GM18858 (cell line): ENCODE data around the gene KLHDC1.
A peak's percentile ranks its signal among the peaks of the same experiment; 100 is the strongest.
"Not testable (repeated sequence)": the region's sequence is repeated elsewhere in the genome, so short reads cannot be mapped to it uniquely, and the experiment has no call there.

Source experiments
- ATAC-seq: cut with Tn5 transposase; IDR thresholded peaks from one replicate; pipeline ENCODE4 v1.9.1; 2021; ENCODE audit not compliant: unreplicated experiment

Gene KLHDC1

DNA sequence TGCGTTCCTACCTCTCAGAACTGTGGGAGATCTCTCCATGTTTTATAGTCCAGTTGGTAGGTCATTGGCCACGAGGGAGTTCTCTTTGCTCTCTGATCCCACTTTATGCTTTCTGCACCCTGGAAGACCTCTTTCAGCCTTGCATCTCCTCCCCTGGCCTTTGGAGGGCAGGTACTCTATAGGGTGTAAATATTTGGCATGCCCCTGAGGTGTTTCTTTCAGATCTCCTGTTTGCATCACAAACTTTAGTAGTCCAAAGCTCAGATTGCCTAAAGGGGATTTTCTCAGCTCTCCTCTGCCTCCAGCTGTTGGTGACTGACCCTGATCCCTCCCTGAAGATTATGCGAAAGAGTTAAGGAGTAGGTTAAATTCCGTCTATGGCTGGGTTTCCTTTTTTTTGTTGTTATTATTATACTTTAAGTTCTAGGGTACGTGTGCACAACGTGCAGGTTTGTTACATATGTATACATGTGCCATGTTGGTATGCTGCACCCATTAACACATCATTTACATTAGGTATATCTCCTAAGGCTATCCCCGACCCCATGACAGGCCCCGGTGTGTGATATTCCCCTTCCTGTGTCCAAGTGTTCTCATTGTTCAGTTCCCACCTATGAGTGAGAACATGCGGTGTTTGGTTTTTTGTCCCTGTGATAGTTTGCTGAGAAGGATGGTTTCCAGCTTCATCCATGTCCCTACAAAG, 29.0 kb downstream of the KLHDC1 start:
- not testable (repeated sequence) for ATAC-seq

DNA sequence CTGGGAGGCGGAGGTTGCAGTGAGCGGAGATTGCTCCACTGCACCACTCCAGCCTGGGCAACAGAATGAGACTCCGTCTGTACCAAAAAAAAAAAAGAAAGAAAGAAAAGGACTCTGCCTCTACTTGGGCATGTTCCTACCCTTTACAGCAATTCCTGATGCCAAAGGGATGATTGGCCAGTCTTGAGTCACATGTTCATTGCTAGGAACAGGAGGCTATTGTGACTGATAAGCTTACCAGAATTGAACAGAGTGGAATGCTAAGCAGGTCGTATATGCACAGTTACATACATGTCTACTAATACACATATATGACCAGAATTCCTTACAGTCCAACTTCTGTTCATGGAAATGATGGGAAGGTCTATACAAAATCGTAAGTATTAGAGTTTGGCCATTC, 34.3 kb downstream of the KLHDC1 start:
- no peak for ATAC-seq

DNA sequence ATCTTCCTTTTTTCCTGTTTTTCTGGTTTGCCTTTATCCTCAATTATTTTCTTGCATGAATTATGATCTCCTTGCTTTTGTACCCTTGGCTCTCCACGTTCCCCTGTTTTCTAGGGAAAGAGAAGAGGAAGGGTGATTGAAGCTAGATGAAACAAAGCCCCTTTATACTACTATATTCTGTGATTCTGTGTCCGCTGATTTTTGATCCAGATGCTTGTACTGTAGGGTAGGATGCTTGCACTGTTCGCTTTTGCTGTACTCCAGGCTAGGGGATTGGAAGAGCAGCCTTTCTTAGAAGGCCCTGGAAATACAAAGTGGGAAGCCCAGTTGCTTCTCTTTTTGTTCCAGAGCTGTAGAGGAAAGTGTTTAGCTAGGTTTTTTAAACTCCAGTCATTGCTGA, 40.0 kb downstream of the KLHDC1 start:
- no peak for ATAC-seq

DNA sequence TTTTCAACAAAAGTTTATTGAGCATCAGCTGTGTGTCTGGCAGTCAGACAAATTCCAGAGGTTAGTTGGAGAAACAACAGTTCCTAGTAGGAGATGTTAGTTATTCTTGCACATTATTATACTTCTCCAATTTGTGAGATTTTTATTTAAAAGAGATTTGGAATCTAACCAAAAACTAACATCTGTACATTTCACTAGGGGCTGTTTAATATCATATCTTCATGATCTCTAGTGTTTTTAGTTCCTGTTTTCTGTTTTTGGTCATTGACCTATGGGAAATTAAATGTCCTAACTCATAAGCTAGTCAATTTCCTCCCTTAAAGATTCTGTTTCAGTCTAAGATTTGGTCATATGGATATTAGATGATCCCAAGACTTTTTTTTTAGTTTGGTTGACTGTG, 40.9 kb downstream of the KLHDC1 start:
- no peak for ATAC-seq

DNA sequence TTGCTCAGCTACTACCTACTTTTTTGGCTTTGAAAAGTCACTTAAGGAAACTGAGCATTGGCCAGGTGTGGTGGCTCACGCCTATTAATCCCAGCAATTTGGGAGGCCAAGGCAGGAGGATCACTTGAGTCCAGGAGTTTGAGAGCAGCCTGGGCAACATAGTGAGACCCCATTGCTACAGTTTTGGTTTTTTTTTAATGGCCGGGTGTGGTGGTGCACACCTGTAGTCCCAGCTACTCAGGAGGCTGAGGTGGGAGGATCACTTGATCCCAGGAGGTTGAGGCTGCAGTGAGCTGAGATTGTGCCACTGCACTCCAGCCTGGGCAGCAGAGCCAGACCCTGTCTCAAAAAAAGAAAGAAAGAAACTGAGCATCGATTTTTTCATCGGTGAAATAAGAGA, 42.7 kb downstream of the KLHDC1 start:
- not testable (repeated sequence) for ATAC-seq

DNA sequence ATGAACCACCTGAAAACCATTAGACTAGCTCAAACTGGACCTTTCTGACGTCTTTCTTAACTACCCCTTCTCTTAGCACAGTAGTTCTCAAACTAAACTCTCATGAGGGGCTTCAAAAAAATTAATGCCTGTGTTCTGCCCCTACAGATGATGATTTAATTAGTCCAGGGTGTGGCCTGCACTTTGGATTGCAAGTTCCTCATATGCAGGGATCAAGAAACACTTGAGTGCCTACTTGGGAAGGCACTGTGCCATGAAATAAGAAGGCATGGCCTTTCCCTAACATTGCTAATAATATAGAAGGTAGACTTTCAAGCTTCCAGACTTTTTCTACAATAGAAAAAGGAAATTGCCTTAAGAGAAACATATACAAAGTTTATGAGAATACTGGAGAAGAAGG, 52.3 kb downstream of the KLHDC1 start:
- no peak for ATAC-seq

DNA sequence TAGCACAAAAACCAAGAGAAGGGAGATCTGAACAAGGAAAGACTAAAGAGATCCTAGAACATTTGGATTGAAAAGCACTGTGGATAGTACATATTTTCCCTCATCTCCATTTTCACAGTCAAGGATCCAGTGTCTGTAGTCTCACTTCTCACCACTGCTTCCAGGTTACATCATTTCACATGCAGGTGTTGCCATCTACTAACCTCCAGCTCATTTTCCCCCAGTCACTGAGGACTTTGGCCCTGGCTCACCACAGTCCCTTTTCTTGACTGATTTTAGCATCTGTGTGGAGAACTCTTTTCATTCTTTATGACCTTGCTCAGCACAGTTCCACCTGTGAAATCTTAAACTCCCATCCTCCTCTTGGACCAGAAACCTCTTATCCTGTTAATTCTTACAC, 53.6 kb downstream of the KLHDC1 start:
- not testable (repeated sequence) for ATAC-seq

DNA sequence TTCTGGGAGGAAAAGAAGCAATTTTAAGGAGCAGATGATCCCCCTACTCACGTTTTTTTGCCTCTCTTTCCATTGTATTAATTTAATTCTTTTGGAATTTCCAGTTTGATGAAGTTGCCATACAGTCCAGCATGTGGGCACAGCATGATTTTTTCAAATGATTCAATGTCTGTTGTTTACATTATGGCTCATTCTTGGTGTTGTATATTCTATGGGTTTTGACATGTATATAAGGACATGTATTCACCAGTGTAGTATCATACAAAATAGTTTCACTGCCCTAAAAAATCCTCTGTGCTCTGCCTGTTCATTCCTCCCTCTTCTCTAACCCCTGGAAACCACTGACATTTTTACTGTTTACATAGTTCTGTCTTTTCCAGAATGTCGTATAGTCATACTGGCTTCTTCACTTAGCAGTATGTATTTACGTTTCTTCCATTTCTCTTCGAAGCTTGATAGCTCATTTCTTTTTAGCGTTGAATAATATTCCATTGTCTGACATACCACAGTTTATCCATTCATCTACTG, 61.7 kb downstream of the KLHDC1 start:
- ATAC-seq, result no peak

DNA sequence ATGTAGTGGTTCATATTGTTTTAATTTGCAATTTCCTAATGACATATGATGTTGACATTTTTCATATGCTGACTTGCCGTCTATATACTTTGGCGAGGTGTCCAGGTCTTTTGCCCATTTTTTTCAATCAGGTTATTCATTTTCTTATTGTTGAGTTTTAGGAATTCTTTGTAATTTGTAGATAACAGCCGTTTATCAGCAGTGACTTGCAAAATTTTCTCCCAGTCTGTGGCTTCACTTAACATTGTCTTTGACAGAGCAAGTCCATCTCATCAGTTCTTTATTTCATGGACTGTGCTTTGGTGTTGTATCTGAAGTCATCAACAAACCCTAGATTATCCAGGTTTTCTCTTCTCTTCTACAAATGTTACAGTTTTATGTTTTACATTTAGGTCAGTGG, 62.5 kb downstream of the KLHDC1 start:
- no peak for ATAC-seq

DNA sequence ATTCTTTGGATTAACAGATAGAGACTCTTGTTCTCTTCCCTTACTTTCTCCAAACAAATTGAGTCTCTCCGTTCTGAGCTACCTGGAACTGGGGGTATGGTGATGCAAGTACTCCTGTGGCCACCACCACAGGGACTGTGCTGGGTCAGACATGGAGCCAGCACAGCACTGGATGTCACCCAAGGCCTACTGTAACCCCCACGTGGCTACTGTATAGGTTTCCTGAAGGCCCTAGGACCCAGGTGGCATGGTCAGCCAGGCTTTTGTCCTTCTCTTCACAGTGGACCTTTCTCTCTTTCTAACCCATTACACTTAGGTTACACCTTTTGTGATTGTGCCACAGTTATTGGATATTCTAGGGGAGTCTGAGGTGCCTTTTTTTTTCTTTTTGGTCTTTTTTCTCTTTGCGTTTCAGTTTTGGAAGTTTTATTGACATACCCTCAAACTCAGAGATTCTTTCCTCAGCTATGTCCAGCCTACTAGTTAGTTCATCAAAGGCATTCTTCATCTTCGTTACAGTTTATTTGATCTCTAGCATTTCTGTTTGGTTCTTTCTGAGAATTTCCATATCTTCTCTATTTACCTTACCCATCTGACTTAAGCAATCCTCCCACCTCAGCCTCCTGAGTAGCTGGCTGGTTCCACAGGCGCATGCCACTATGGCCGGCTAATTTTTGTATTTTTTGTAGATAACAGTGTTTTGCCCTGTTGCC, 69.1 kb downstream of the KLHDC1 start:
- no peak for ATAC-seq

DNA sequence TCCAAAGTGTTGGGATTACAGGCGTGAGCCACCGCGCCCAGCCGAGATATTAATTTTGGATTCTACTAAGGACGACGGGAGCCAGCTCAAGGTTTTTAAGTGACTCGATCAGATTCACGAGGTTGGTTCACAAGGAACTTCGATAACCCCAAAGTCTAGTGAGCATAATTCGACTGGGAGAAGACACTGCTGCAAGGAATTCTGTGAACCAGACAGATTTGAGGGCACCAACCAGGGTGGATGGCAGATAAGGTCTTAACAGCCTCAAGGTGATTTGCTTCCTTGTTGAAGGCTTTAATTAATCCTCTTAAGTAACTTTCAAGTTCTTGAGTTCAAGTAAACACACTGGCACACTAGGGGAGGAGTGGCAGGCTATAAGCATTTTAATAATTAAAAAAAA, 73.9 kb downstream of the KLHDC1 start:
- no peak for ATAC-seq

DNA sequence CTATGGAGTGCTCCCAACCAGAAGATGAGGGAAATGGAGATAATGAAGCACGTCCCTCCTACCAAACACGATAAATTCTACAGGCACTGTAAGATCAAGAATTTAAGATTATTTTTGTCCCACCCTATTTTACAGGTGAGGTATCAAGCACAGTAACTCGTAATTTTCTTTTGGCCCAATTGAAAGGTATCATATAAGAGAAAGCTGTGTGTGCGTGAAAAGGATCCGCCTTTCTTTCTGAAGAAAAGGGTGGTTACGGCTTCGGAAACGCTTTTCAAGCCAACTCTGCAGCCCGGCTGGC, 74.3 kb downstream of the KLHDC1 start:
- ATAC-seq, result no peak

DNA sequence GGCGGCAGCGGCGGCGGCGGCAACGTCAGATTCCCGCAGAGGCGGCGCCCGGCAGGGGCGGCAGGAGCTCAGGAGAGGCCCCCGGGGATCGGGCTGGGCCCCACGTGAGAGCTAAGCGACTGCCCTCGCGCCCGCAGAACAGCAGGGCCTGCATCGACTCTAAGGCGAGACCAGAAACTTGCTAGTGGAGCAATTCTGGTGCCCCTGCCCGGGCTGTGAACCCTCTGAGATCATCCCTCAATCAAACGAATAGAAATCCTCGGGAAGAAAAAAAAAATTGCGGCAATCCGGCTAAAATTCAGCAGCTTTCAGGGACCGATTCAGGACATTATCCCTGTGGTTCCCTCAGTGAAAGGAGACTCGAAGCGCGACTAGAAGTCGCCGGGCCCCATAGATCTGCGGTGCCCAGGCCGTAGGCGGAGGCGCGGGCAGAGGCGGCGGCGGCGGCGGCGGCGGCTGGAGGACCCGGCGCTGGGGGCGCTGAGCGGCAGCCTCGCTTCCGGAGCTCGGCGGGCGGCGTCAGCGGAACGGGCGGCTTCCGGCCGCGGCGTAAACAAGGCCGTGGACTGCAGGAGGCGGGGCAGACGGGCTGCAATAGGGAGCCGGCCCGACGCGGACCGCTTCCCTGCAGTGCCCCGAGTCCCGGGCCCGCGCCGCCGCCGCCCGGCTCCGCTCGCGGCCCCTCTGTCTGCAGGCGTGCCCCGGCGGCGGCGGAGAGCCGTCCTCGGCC, 74.8 kb downstream of the KLHDC1 start, which contains the start of gene KLHDC2:
Gene KLHDC2 (plus strand): TSS at position 583 of the 730 bp plus-strand sequence. CDS start 316 bp downstream, outside the sequence.
- peak; percentile 78 for ATAC-seq

DNA sequence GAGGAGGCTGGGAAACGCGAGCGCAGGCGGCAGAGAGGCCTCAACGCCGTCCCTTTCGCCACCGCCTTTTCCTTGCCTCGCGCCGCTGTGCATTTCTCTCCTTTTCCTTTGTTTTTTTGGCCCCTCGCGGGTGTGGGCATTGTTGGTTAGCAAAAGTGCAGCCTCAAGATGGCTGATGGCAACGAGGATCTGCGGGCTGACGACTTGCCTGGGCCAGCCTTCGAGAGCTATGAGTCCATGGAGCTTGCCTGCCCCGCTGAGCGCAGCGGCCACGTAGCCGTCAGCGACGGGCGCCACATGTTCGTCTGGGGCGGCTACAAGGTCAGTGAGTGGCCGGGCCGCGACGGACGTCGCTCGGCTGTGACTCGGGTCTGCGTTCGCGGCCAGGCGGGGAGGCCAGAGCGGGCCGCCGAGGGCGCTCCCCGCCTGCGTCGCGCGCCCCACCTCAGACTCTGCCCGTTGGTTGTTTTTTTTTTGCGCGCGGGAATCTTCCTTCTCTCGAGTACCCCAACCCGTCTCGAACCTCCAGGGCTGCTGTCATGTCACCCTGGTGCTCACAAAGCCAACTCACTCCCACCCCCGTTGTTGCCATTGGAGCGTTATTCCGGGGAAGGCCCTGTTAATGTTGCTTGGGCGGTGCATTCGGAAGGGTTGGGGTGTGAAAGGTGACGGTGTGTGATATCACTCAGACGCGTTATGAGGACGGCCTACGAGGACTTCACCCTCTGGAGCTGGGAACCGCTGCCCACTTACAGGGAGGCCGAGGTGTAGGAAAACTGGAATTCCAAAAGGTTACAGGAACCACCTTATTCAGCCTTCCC, 75.6 kb downstream of the KLHDC1 start:
- peak; percentile 18 for ATAC-seq

DNA sequence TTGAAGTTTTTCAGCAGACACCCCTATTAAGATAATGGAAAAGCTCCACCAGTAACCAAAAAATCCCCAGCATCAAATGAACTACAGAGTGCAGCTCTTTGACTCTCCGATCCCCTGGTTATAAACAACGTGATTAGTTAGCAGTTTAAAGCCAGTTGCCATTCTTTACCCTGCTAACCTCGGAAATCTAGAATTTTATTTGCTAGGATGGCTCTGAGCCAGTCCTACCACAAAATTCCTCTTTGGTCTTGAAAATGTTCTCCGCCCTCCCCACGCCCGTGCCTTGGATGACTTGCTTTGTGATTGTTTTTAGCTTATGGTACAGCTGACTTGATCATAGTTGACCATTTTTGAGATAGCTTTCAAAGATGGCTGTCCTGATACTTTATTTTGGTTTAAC, 76.3 kb downstream of the KLHDC1 start:
- ATAC-seq, result no peak

DNA sequence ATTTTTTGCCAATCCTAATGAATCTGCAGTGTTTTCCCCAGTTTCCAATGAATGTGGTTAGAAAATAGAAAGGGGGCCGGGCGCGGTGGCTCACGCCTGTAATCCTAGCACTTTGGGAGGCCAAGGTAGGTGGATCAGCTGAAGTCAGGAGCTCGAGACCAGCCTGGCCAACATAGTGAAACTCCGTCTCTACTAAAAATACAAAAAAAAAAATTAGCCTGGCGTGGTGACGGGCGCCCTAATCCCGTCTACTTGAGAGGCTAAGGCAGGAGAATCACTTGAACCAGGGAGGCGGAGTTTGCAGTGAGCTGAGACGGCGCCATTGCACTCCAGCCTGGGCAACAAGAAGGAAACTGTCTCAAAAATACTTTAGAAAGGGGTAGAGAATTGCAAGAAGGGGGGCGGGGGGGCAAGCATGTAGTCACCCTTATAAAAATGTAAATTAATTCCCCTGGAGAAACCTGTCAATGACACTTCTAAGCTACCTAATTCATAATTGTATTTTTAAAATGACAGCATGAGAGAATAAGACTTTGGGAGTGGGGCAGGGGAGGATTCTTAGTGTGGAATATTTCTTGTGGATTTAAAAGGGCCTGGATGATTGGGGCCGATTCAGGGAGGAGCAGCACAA, 76.8 kb downstream of the KLHDC1 start:
- no peak for ATAC-seq

DNA sequence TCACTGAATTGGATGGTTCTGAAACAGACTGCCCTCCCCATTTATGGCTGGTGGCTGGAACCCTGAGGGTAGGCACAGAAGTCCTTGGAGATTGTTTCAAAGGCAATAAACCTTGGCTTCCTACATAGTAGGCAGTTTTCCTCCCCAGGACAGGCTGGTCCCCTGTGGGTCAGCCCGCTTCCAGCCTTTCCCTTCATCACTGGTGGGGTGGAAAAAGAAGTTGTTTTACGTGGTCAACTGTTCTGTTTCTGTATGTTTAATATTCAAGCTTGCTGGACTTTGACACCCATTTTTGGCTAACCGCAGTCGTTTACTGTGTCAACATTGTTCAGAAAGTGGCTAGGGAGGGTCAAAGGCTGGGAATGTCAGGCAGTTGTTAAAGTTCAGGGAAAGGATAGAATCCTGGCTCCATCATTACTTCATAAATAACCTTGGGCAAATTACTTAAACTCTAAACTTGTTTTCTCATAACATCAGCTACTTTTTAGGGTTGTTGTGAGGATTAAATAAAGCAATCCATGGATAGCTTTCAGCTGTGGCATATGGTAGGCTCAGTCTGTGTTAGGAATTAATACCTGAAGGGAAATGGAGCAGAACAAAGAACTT, 77.4 kb downstream of the KLHDC1 start:
- ATAC-seq, result no peak

DNA sequence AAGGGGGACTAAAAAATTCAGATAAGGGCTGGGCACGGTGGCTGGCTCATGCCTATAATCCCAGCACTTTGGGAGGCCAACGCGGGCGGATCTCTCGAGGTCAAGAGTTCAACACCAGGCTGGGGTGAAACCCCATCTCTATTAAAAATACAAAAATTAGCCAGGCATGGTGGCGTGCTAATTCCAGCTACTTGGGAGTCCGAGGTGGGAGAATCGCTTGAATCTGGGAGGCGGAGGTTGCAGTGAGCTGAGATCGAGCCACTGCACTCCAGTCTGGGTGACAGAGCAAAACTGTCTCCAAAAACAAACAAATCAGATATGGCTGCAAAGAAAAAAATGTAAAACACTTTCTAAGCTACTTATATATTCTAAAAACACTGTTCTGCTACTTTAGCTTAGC, 78.8 kb downstream of the KLHDC1 start:
- not testable (repeated sequence) for ATAC-seq

DNA sequence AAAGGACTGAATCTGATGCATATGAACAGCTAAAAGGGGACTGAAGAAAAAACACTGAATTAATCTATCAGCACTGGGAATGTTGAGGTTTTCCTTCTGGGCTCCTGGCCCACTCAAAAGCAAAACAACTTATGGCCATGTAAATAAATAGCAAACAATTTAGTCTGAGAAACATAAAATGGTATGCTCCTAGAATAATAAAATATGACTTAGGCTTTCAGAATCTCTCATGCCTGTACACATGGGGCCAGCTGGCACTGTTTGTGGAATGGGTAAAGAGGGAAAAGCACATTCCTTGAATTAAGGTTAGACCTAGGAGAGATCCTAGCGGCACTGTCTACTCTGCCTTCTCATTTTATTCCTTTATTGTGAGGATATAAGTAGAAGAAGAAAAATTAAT, 81.2 kb downstream of the KLHDC1 start:
- ATAC-seq, result no peak

DNA sequence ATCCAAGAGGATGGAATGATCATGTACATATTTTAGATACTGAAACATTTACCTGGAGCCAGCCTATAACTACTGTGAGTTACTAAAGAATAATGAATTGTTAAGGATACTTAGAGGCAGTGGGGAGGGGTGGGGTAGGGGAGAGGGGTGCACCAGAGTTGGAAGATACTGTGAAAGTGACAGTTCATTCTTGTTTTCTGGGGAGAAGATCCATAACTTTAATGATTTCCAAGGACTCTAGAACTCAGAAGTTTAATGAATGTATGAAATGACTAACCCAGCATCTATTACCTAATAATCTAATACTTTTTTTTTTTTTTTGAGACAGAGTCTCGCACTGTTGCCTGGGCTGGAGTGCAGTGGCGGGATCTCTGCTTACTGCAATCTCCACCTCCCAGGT, 85.5 kb downstream of the KLHDC1 start:
- ATAC-seq, result no peak
